KOPT-K1 (cell line): ENCODE measurements around the gene TSC22D1.

Experiments used
- H3K27ac ChIP-seq: fragments of 200-600 bp; sonication (generic); 2 replicates; pipeline ENCODE4 v1.5.1; 2016; ENCODE audit warnings: antibody characterized with exemption, mild to moderate bottlenecking, low read depth, low read length; ENCODE audit not compliant: poor library complexity, severe bottlenecking
- H3K36me3 ChIP-seq: fragments of 200-600 bp; sonication (generic); 2 replicates; pipeline ENCODE4 v1.5.1; 2017; ENCODE audit warnings: antibody characterized with exemption, mild to moderate bottlenecking, low read length, moderate library complexity; ENCODE audit not compliant: insufficient read depth
- H3K9me3 ChIP-seq: fragments of 200-600 bp; sonication (generic); 2 replicates; pipeline ENCODE4 v1.5.1; 2017; ENCODE audit warnings: antibody characterized with exemption, low read length, mild to moderate bottlenecking; ENCODE audit not compliant: insufficient read depth, poor library complexity, severe bottlenecking

TSC22D1 gene

GRCh38 chr13:44422755-44423643 lies 153.1 kb downstream of the TSC22D1 start:
- H3K36me3 ChIP-seq = no peaks in the 10 kb centered on the region
- H3K27ac ChIP-seq = no peak overlapping the region
- H3K9me3 ChIP-seq = peaks cover 6% of the 10 kb centered on the region

- no peak overlapping the region for H3K27ac ChIP-seq
- no peaks in the 10 kb centered on the region for H3K9me3 ChIP-seq
- no peaks in the 10 kb centered on the region for H3K36me3 ChIP-seq
Measured at GRCh38 chr13:44421853-44422525, 154.1 kb downstream of the TSC22D1 start.

- H3K27ac ChIP-seq = no peak overlapping the region
- no peaks in the 10 kb centered on the region for H3K36me3 ChIP-seq
- H3K9me3 ChIP-seq = no peaks in the 10 kb centered on the region
Measured at GRCh38 chr13:44420376-44421220, 155.5 kb downstream of the TSC22D1 start.

- Histone ChIP-seq H3K27ac (no peak overlapping the region), H3K36me3 (no peaks in the 10 kb centered on the region), H3K9me3 (no peaks in the 10 kb centered on the region)
Measured at GRCh38 chr13:44417876-44418275, 158.3 kb downstream of the TSC22D1 start.

- Histone ChIP-seq H3K36me3 (no peaks in the 10 kb centered on the region), H3K9me3 (no peaks in the 10 kb centered on the region), H3K27ac (no peak overlapping the region)
Measured at GRCh38 chr13:44417446-44417845, 158.7 kb downstream of the TSC22D1 start.

- H3K27ac ChIP-seq = no peak overlapping the region
- H3K36me3 ChIP-seq = no peaks in the 10 kb centered on the region
- no peaks in the 10 kb centered on the region for H3K9me3 ChIP-seq
Measured at GRCh38 chr13:44416744-44417143, 159.4 kb downstream of the TSC22D1 start.

- no peak overlapping the region for H3K27ac ChIP-seq
- no peaks in the 10 kb centered on the region for H3K9me3 ChIP-seq
- H3K36me3 ChIP-seq = no peaks in the 10 kb centered on the region
Measured at GRCh38 chr13:44416301-44416700, 159.8 kb downstream of the TSC22D1 start.

- H3K9me3 ChIP-seq = no peaks in the 10 kb centered on the region
Measured at GRCh38 chr13:44415815-44416214, 160.3 kb downstream of the TSC22D1 start.

GRCh38 chr13:44414716-44415115 lies 161.4 kb downstream of the TSC22D1 start:
- H3K27ac ChIP-seq = no peak overlapping the region
- H3K36me3 ChIP-seq = no peaks in the 10 kb centered on the region
- no peaks in the 10 kb centered on the region for H3K9me3 ChIP-seq

More at GRCh38 chr13:44415815-44416214, 160.3 kb downstream of the TSC22D1 start:
- H3K36me3 ChIP-seq = no peaks in the 10 kb centered on the region
- H3K27ac ChIP-seq = no peak overlapping the region

- Histone ChIP-seq H3K27ac (no peak overlapping the region), H3K36me3 (no peaks in the 10 kb centered on the region), H3K9me3 (no peaks in the 10 kb centered on the region)
Measured at GRCh38 chr13:44413095-44413494, 163.0 kb downstream of the TSC22D1 start.

- H3K27ac ChIP-seq = no peak overlapping the region
- H3K9me3 ChIP-seq = no peaks in the 10 kb centered on the region
- H3K36me3 ChIP-seq = no peaks in the 10 kb centered on the region
Measured at GRCh38 chr13:44412346-44412935, 163.7 kb downstream of the TSC22D1 start.

GRCh38 chr13:44411841-44412240 lies 164.3 kb downstream of the TSC22D1 start:
- no peaks in the 10 kb centered on the region for H3K36me3 ChIP-seq
- H3K9me3 ChIP-seq = no peaks in the 10 kb centered on the region
- no peak overlapping the region for H3K27ac ChIP-seq

GRCh38 chr13:44410328-44410859 lies 165.7 kb downstream of the TSC22D1 start:
- Histone ChIP-seq H3K9me3 (no peaks in the 10 kb centered on the region), H3K36me3 (no peaks in the 10 kb centered on the region), H3K27ac (no peak overlapping the region)

- no peaks in the 10 kb centered on the region for H3K36me3 ChIP-seq
- H3K27ac ChIP-seq = no peak overlapping the region
- H3K9me3 ChIP-seq = no peaks in the 10 kb centered on the region
Measured at GRCh38 chr13:44409595-44409994, 166.5 kb downstream of the TSC22D1 start.
